T-helper 2 cell (primary cell): ENCODE data around the gene ARHGAP9.

ENCODE experiments used
- DNase-seq, 5 experiments: peaks; one replicate each; pipeline versions ENCODE4 v3.0.0 to v3.0.0-alpha.2; 2012 to 2022

ARHGAP9 gene

GRCh38 chr12:57491393-57492280 is 12.0 kb upstream of the ARHGAP9 start:
- peak in 1 of 5 experiments; percentile 52 for DNase-seq

DNA sequence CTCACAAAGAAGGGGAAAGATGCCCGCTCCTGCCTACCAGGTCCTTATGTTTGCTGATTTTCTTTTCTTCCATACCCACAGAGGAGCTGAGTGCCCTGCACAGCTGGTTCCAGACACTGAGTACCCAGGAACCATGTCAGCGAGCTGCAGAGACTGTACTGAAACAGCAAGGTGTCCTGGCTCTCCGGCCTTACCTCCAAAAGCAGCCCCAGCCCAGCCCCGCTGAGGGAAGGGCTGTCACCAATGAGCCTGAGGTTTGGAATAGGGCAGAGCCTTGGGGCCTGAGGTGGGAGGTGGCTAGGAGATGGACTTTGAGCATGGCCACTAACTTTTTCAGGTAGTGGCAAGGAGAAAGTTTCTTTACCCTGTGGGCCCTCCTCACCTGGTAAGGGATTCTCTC is 10.5 kb upstream of the ARHGAP9 start:
- DNase-seq, result no peak

GRCh38 chr12:57489157-57489641 is 9.5 kb upstream of the ARHGAP9 start:
- DNase-seq, result no peak

DNA sequence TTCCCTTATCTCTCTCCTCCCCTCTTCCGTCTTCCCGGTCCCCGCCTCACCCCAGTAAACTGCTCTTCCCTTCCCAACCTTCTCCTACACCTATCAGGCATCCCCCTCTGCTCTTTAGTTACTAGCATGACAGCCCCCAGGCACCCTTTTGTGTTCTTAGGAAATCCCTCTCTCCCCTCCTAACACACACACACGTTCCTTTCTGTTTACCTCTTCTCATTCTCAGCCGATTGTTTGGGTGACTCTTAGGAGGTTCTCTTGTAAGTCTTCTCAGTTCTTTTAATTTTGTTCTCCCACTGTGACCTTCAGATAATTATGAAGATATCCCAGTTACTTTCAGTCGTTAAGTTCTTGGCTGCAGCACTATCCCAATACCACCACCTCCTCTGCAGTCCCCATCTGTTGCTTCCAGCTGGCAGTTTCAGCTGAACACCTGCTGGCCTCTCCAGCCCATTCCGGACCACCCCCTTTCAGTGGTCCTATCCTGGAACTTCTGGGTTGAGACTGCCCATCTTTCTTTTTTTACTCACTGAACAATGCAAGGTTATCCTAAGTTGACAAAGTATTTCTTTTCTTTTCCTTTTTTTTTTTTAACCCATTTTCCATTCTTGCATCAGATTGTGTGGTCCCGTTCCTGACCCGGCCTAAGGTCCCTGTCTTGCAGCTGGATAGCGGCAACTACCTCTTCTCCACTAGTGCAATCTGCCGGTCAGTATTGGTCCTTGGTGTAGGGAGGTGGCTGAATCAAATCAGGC is 8.9 kb upstream of the ARHGAP9 start:
- DNase-seq, result no peak

- peak; percentile 78 to 99 (median 90) for DNase-seq
Observed at GRCh38 chr12:57487597-57488401, 8.1 kb upstream of the ARHGAP9 start, which contains the start of gene MARS1. MARS1 (plus strand) TSS chr12:57488068; CDS start chr12:57488091, 23 bp downstream.

- DNase-seq, result no peak
Observed at GRCh38 chr12:57487055-57487596, 7.5 kb upstream of the ARHGAP9 start.

DNA sequence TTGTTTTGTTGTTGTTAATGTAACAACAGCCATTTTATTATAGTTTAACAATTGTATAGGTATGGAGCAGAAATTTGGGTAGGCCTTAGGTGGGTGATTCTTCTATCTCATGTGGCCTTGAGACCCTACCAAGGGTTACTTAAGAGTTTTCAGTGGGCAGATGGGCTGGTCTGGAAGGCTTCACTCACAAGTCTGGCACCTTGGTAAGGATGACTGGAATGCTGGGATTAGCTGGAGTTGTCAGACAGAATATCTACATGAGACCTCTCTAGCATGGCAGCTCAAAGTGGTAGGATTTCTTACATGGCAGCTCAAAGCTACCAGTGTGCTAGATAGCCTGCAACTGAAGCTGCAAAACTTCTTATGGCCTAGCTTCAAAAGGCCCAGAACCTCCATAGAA is 6.0 kb upstream of the ARHGAP9 start:
- no peak for DNase-seq

GRCh38 chr12:57483466-57483865 is 3.8 kb upstream of the ARHGAP9 start:
- no peak for DNase-seq

DNA sequence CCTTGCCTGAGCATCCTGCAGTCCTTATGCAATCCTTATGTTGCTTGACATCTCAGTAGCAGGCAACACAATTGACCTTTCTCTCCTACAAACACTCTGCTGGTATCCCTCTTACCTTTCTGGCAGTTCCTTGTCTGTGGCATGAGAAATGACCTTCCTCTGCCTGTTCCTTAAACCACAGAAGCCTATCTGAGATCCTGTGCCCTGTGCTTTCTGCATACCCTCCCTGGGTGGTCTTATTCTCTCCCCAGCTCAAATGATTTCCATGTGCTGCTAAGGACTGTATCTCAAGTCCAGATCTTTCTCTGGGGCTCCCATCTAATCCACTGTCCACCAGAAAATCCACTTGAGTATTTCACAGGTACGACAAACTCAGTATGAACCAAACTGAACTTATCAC is 2.0 kb upstream of the ARHGAP9 start:
- DNase-seq, result no peak

DNA sequence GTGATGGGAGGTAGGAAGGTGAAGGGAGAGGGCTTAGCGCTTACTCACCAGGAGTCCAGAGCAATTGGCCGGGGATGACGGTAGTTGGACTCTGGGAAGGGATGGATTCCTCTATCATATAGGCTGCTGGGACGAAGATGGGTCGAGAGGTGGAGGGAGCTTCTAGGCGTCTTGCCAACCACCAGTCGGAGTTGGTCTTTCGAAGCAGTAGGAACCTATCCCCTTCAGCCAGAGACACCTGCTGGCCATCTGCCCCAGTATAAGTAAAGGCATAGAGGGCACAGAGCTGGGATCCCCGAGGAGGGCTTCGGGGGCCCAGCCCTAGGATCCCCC is 657 bp downstream of the ARHGAP9 start:
- DNase-seq, result no peak

DNA sequence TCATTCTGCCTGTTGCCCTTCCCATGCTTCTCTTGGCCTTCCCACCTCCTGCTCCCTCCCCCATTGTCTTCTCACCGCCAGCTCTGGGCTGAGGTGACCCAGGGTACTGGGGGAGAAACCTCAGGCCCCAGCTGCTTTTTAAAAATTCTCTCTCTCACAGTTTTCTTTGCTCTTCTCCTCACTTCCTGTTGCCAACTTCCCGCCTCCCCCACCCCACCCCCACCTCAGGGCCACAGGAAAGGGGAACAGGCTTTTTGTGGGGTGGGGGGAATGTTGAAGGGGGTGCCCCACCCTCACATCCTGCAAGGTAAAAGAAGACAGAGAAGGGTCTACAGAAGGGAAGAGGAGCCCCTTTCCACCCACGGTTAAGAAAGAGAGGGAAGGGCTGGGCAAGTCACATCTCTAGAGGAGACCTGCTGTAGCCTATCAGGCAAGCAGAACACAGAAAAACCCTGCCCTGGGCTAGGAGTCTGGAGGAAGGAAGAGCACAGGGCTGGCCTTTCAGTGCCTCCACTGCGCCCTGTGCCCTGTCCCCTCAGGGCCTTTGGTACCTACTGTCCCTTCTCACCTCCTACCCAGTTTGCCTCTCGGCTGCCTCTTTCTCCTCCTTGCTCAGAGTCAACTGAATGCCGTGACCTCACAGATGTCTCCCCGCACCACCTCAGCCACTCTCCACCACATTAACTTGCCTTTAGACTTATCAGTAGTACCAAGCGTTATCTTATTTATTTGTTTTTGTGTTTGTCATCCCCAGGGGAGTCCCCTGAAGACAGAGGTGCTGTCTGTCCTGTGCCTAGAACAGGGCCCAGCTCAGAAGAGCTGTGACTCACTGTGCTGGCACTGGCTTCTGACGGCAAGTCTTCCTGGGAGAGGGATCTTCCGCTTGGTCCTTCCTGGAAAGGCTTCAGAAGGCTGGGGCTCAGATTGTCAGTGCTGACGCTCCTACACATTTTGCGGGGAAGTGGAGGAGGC is 1.7 kb downstream of the ARHGAP9 start:
- DNase-seq, result peak in 3 of 5 experiments; percentile 42 to 80 (median 64)

DNA sequence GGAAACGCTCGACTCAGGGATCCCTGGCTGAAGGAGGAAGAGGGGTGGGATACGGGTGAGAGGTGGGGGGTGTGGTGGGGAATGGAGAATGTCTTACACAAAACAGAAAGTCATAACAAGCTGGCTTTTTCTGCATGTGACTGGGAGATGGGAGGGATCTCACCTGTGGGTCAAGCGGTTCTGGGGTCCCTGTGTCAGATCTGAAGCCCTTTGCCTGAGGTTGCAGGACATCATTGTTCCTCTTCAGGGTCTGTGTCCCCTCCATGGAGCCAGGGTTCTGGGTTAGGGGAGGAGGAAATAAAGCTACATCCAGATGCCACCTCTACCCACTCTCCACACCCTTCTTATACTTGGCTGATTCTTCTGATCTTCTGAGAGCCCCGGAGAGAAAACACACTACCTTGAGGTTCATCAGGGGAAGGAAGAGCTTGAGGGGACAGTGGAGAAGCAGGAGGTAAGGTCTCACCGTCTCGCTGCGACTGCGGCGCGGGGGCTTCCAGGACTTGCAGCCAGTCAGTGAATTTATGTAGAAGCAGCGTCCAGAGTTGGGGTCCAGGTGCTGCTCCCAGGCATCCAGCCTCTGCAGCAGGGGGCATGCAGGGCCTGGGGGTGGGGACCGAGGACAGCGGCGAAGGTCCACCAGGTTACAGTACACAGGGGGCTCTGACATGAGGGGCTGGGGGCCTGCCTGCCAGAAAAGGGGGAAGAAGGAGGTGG is 2.5 kb downstream of the ARHGAP9 start:
- peak in 1 of 5 experiments; percentile 54 for DNase-seq

DNA sequence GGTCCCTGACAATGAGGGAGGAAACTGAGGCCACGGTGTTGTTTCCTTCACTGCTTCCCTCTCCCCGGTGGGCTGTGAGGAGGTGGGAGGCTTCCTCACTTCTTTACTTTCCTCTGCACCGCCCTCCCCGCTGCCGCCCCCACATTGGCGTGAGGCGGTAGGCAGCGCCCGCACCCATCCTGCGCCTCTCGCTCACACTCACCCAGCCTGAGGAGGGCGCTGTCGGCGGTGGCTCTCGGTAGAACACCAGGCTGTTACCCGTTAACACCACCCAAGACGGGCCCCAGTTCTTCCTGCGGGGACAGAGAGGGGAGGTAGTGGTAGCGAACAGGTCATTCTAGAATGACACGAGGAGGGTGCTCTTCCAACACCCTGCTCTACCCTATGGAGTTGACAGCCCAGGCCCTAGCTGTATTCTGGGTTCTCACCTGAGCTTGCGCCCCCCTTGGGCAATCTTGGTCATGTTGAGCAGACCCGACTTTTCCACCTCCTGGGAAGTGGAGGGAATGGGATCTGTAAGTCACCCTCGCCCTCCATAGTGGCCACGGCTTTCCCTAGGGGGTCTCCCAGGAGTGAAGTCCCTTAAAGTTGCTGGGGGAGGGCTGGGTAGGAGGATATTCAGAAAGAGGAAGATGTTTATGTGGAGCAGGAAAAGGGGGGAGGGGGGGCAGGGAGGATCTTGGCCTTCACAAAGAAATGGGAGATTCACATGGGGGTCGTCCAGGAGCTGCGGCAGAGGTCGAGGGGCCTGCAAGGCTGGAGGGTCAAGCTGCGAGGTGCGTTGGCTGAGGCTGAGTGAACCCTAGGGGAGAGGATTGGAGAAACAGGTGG is 3.3 kb downstream of the ARHGAP9 start:
- DNase-seq, result peak in 4 of 5 experiments; percentile 54 to 89 (median 66)

DNA sequence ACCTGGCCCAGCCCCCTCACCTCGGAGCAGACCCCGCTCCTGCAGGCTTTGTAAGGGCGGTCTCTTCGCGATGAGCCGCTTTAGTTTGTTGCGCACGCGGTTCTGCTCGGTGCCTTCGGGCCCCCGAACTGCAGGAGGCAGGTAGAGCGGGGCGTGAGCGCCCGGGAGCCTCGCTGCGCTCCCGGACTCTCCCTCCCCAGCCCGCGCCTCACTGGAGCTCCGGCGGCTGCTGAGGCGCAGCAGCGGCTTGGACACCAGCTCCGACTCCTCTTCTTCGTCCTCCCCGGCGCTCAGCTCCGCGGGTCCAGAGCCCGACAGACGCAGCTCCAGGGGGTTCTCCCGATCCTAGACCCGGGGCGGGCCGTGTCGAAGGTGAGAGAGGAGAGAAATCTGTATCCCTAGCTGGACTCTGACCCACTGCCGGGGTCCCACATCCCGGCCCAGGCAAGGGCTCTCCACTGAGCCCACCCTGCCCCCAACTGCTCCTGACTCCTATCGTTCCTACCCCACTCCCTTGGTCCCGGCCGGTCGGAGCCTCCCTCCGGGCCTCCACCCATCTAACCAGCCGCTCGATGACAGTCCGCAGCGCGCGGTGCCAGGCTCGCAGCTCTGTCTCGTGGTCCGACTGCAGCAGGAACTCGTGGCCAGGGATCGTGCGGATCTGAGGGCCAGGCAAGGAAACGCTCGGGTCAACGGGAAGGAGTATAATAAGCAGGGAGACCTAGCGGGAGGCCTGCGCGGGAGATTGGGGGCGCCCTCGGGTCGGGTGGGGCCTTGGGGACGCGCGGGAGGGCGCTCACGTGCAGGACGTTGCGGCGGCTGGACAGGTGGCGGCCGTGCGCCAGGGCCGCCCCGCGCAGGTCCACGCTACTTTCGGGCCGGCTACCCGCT is 4.2 kb downstream of the ARHGAP9 start:
- DNase-seq, result no peak

GRCh38 chr12:57474862-57475261 is 4.8 kb downstream of the ARHGAP9 start:
- no peak for DNase-seq

GRCh38 chr12:57474430-57474829 is 5.2 kb downstream of the ARHGAP9 start:
- DNase-seq, result no peak

GRCh38 chr12:57473886-57474285 is 5.8 kb downstream of the ARHGAP9 start:
- no peak for DNase-seq

- no peak for DNase-seq
Observed at GRCh38 chr12:57473392-57473791, 6.3 kb downstream of the ARHGAP9 start.

- no peak for DNase-seq
Observed at GRCh38 chr12:57472391-57472790, 7.3 kb downstream of the ARHGAP9 start.
